GM23338 (cell line): ENCODE measurements around the gene ADGRD1. TPM values are rescaled to one million over a fixed set of nuclear protein-coding genes. Genes with fewer than 3 reads are reported as not detected.

Experiments used
- ATAC-seq: fragments of 200-7000 bp; cut with Tn5 transposase; 3 replicates; pipeline ENCODE4 v1.9.1; 2020
- DNase-seq: peaks from one replicate; pipeline ENCODE4 v3.0.0-alpha.2; 2015; ENCODE audit warnings: low spot score
- H2AFZ ChIP-seq: fragments of 200-600 bp; sonication (generic); 2 replicates; pipeline ENCODE4 v1.8.0; 2016; ENCODE audit warnings: antibody characterized with exemption, mild to moderate bottlenecking, moderate library complexity
- H3F3A ChIP-seq: fragments of 200-600 bp; sonication (generic); replicated peaks from 2 replicates; pipeline ENCODE4 v1.8.0; 2017; ENCODE audit warnings: antibody characterized with exemption, mixed run types, low read depth
- H3K27ac ChIP-seq: fragments of 200-600 bp; sonication (generic); 2 replicates; pipeline ENCODE4 v1.6.1; 2016; ENCODE audit warnings: low read depth
- H3K27me3 ChIP-seq: fragments of 200-600 bp; sonication (generic); 2 replicates; pipeline ENCODE4 v1.8.0; 2016; ENCODE audit warnings: mild to moderate bottlenecking, mixed run types, moderate library complexity; ENCODE audit not compliant: insufficient read depth
- H3K36me3 ChIP-seq: fragments of 200-600 bp; sonication (generic); 2 replicates; pipeline ENCODE4 v1.8.0; 2016; ENCODE audit warnings: mild to moderate bottlenecking; ENCODE audit not compliant: insufficient read depth
- H3K4me1 ChIP-seq: fragments of 200-600 bp; sonication (generic); 2 replicates; pipeline ENCODE4 v1.8.0; 2016; ENCODE audit warnings: mild to moderate bottlenecking, moderate library complexity; ENCODE audit not compliant: insufficient read depth
- H3K4me2 ChIP-seq: fragments of 200-600 bp; sonication (generic); 2 replicates; pipeline ENCODE4 v1.7.1; 2017; ENCODE audit warnings: mixed run types
- H3K4me3 ChIP-seq: fragments of 200-600 bp; sonication (generic); 2 replicates; pipeline ENCODE4 v1.6.1; 2016; ENCODE audit warnings: mixed run types
- H3K79me2 ChIP-seq: fragments of 200-600 bp; sonication (generic); replicated peaks from 2 replicates; pipeline ENCODE4 v1.8.0; 2017; ENCODE audit warnings: mild to moderate bottlenecking; ENCODE audit not compliant: insufficient read depth
- H3K9me2 ChIP-seq: fragments of 200-600 bp; sonication (generic); 2 replicates; pipeline ENCODE4 v1.8.0; 2017; ENCODE audit not compliant: insufficient read depth
- H4K20me1 ChIP-seq: fragments of 200-600 bp; sonication (generic); replicated peaks from 2 replicates; pipeline ENCODE4 v1.8.0; 2017; ENCODE audit warnings: mild to moderate bottlenecking; ENCODE audit not compliant: insufficient read depth
- H3K27ac Mint-ChIP-seq: 2 replicates; pipeline ENCODE4 v1.8.0; 2020; ENCODE audit warnings: inconsistent platforms, mild to moderate bottlenecking, moderate library complexity, mixed read lengths
- H3K27me3 Mint-ChIP-seq: 3 replicates; pipeline ENCODE4 v1.8.0; 2022; ENCODE audit warnings: low read depth, mild to moderate bottlenecking, moderate library complexity, mixed read lengths, inconsistent platforms; ENCODE audit not compliant: insufficient read depth, poor library complexity
- H3K36me3 Mint-ChIP-seq: 3 replicates; pipeline ENCODE4 v1.8.0; 2021; ENCODE audit warnings: low read depth, mild to moderate bottlenecking, inconsistent platforms, moderate library complexity, mixed read lengths
- H3K4me1 Mint-ChIP-seq: 3 replicates; pipeline ENCODE4 v1.8.0; 2020; ENCODE audit warnings: mild to moderate bottlenecking, inconsistent platforms, mixed read lengths
- H3K4me3 Mint-ChIP-seq: 3 replicates; pipeline ENCODE4 v1.8.0; 2021; ENCODE audit warnings: moderate library complexity, mild to moderate bottlenecking, inconsistent platforms, mixed read lengths
- H3K9me3 Mint-ChIP-seq: 3 replicates; pipeline ENCODE4 v1.8.0; 2020; ENCODE audit warnings: moderate library complexity, mild to moderate bottlenecking, inconsistent platforms, mixed read lengths
- CREB1 ChIP-seq: fragments of 250-450 bp; sonication (Bioruptor Pico); IDR thresholded peaks from 2 replicates; pipeline ENCODE4 v1.5.0; 2020; ENCODE audit warnings: low read depth, mild to moderate bottlenecking, moderate library complexity
- CTCF ChIP-seq, 2 experiments: fragments of 200-600 bp in 1 of 2; sonication (generic) in 1 of 2; conservative IDR thresholded peaks; 2 replicates each; pipeline versions ENCODE4 v1.5.1 to v1.6.1; 2016 to 2017; ENCODE audit warnings: antibody characterized with exemption in 2 of 2, low read depth in 2 of 2, mild to moderate bottlenecking in 2 of 2, moderate library complexity in 1 of 2
- ETS1 ChIP-seq: IDR thresholded peaks from 2 replicates; pipeline ENCODE4 v1.6.1; 2016; ENCODE audit warnings: antibody characterized with exemption
- EZH2 ChIP-seq: fragments of 200-600 bp; sonication (generic); IDR thresholded peaks from one replicate; pipeline ENCODE4 v1.8.0; 2017; ENCODE audit warnings: antibody characterized with exemption, mild to moderate bottlenecking, low read depth; ENCODE audit not compliant: unreplicated experiment
- EZH2phosphoT487 ChIP-seq: fragments of 200-600 bp; sonication (generic); IDR thresholded peaks from one replicate; pipeline ENCODE4 v1.8.1; 2018; ENCODE audit warnings: antibody characterized with exemption; ENCODE audit not compliant: unreplicated experiment
- JUNB ChIP-seq: IDR thresholded peaks from one replicate; pipeline ENCODE4 v1.6.1; 2016; ENCODE audit warnings: antibody characterized with exemption; ENCODE audit not compliant: unreplicated experiment
- NANOG ChIP-seq: IDR thresholded peaks from 2 replicates; pipeline ENCODE4 v1.6.1; 2016; ENCODE audit warnings: antibody characterized with exemption, borderline replicate concordance
- POLR2AphosphoS5 ChIP-seq: IDR thresholded peaks from 2 replicates; pipeline ENCODE4 v1.6.1; 2016; ENCODE audit warnings: antibody characterized with exemption, low read depth
- STAT1 ChIP-seq: IDR thresholded peaks from one replicate; pipeline ENCODE4 v1.6.1; 2016; ENCODE audit warnings: antibody characterized with exemption; ENCODE audit not compliant: unreplicated experiment
- ZNF114 ChIP-seq: fragments of 250-450 bp; sonication (Bioruptor Pico); IDR thresholded peaks from 2 replicates; pipeline ENCODE4 v1.5.0; 2020; ENCODE audit warnings: mild to moderate bottlenecking, moderate library complexity
- ZNF331 ChIP-seq: fragments of 250-450 bp; sonication (Bioruptor Pico); IDR thresholded peaks from 2 replicates; pipeline ENCODE4 v1.5.0; 2020; ENCODE audit warnings: low read depth, mild to moderate bottlenecking, moderate library complexity
- ZNF462 ChIP-seq: fragments of 250-450 bp; sonication (Bioruptor Pico); IDR thresholded peaks from 2 replicates; pipeline ENCODE4 v1.5.0; 2020; ENCODE audit warnings: mild to moderate bottlenecking, moderate library complexity
- polyA plus RNA-seq: library from polyadenylated mRNA; unstranded; fragments of >200 nt; fragmentation: Nextera tagmentation; extraction: Ambion mirVana; gene quantifications from 2 replicates; pipeline ENCODE4 v1.2.1, GENCODE V29; 2016
- total RNA-seq: library from RNA; depleted of rRNA; stranded (reverse); fragments of >200 nt; shearing (Covaris generic); gene quantifications from 2 replicates; pipeline ENCODE4 v1.2.3, GENCODE V29; 2014

Gene ADGRD1
- total and polyA plus RNA-seq, 2 experiments from 2014 or later = 1.4 TPM; not detected in 1

GRCh38 chr12:131112700-131113290, 159.1 kb downstream of the ADGRD1 start (continued):
- TF ChIP-seq ZNF462 (CRISPR knock-in tag) (no peak), EZH2 (no peak)

GRCh38 chr12:131113568-131114270, 160.0 kb downstream of the ADGRD1 start:
- Histone ChIP-seq H3K79me2 (no peaks in the 10 kb centered on the region), H3K9me2 (no peaks in the 10 kb centered on the region), H3K4me1 (no peaks in the 10 kb centered on the region), H3F3A (no peaks in the 10 kb centered on the region), H3K27ac (no peak overlapping the region), H3K4me3 (no peak overlapping the region), H2AFZ (no peak overlapping the region), H3K4me2 (no peak overlapping the region), H3K36me3 (no peaks in the 10 kb centered on the region), H3K27me3 (no peaks in the 10 kb centered on the region), H4K20me1 (no peaks in the 10 kb centered on the region)
- Mint-ChIP-seq H3K4me3 (no peak overlapping the region), H3K4me1 (peaks cover 8% of the 10 kb centered on the region; the same call in 1 of the 3 replicates), H3K27ac (no peak overlapping the region; the same call in 1 of the 2 replicates), H3K27me3 (peaks cover 3% of the 10 kb centered on the region), H3K9me3 (no peaks in the 10 kb centered on the region), H3K36me3 (no peaks in the 10 kb centered on the region)
- DNase-seq (no peak), ATAC-seq (no peak)
- TF ChIP-seq EZH2 (no peak), ETS1 (no peak), ZNF331 (CRISPR knock-in tag) (no peak), EZH2phosphoT487 (no peak), CREB1 (CRISPR knock-in tag) (no peak), POLR2AphosphoS5 (no peak), ZNF114 (CRISPR knock-in tag) (no peak), JUNB (no peak), CTCF (conservative IDR thresholded peaks at IDR 0.05; ENCODE audit: low read depth in 2 of 2) (no peak), STAT1 (no peak), NANOG (no peak)
